ENCODE results near the gene SUMF1.

SUMF1 gene

GRCh38 chr3:4466741-4467521 is at the start of gene SUMF1:
Gene SUMF1, minus strand, starts transcription at chr3:4467269. Its CDS starts 24 bp downstream, at chr3:4467245.
- DNase-seq (ENCODE audit: low read depth in 2 of 2): peak; percentile 55 to 68

GRCh38 chr3:4515916-4516579 is 49.0 kb upstream of the SUMF1 start:
- DNase-seq (ENCODE audit: low read depth in 2 of 2): no peak

- no peak for DNase-seq (ENCODE audit: low read depth in 2 of 2)
Observed at GRCh38 chr3:4514916-4515315, 47.8 kb upstream of the SUMF1 start.

- no peak for DNase-seq (ENCODE audit: low read depth in 2 of 2)
Observed at GRCh38 chr3:4514321-4514720, 47.3 kb upstream of the SUMF1 start.

GRCh38 chr3:4512895-4513616 is 46.0 kb upstream of the SUMF1 start:
- DNase-seq (ENCODE audit: low read depth in 2 of 2): no peak

GRCh38 chr3:4511491-4512262 is 44.6 kb upstream of the SUMF1 start:
- no peak for DNase-seq (ENCODE audit: low read depth in 2 of 2)

- no peak for DNase-seq (ENCODE audit: low read depth in 2 of 2)
Observed at GRCh38 chr3:4509983-4510755, 43.1 kb upstream of the SUMF1 start.

GRCh38 chr3:4509043-4509442 is 42.0 kb upstream of the SUMF1 start:
- no peak for DNase-seq (ENCODE audit: low read depth in 2 of 2)

GRCh38 chr3:4508048-4508981 is 41.2 kb upstream of the SUMF1 start:
- no peak for DNase-seq (ENCODE audit: low read depth in 2 of 2)

- no peak for DNase-seq (ENCODE audit: low read depth in 2 of 2)
Observed at GRCh38 chr3:4507024-4507596, 40.0 kb upstream of the SUMF1 start.

GRCh38 chr3:4506559-4507023 is 39.5 kb upstream of the SUMF1 start:
- no peak for DNase-seq (ENCODE audit: low read depth in 2 of 2)

- no peak for DNase-seq (ENCODE audit: low read depth in 2 of 2)
Observed at GRCh38 chr3:4505688-4506558, 38.9 kb upstream of the SUMF1 start.

GRCh38 chr3:4504340-4505261 is 37.5 kb upstream of the SUMF1 start:
- no peak for DNase-seq (ENCODE audit: low read depth in 2 of 2)

GRCh38 chr3:4503050-4503449 is 36.0 kb upstream of the SUMF1 start:
- no peak for DNase-seq (ENCODE audit: low read depth in 2 of 2)

- DNase-seq (ENCODE audit: low read depth in 2 of 2): no peak
Observed at GRCh38 chr3:4501927-4502326, 34.9 kb upstream of the SUMF1 start.

- no peak for DNase-seq (ENCODE audit: low read depth in 2 of 2)
Observed at GRCh38 chr3:4501437-4501836, 34.4 kb upstream of the SUMF1 start.

GRCh38 chr3:4498446-4498845 is 31.4 kb upstream of the SUMF1 start:
- DNase-seq (ENCODE audit: low read depth in 2 of 2): no peak

All from stimulated activated CD4-positive, alpha-beta T cell treated with anti-CD3 and anti-CD28 coated beads, Interleukin-15, amount 100 ng/mL, for 48 hours (primary cell).